Activated B cell treated with CpG ODN at 0.5 μM for 24 hours (primary cell): Measurements from ENCODE around the gene WNT10A. TPM values are rescaled to one million over a fixed set of nuclear protein-coding genes. Genes with fewer than 3 reads are reported as not detected.

ENCODE experiments used
- ATAC-seq: fragments of 200-7000 bp; cut with Tn5 transposase; one replicate; pipeline ENCODE4 v1.10.0; 2021; ENCODE audit warnings: low read depth, mild to moderate bottlenecking, moderate library complexity
- CTCF ChIA-PET: fragments of 350-600 bp; sonication (Branson Sonifier 250); formaldehyde crosslinking; loops from one replicate; lab custom pipeline; 2021; ENCODE audit warnings: antibody characterized with exemption; lab: Charles Lee
- POLR2A ChIA-PET: fragments of 350-600 bp; sonication (Branson Sonifier 250); formaldehyde crosslinking; loops from one replicate; lab custom pipeline; 2021; ENCODE audit warnings: antibody characterized with exemption; lab: Charles Lee
- DNase-seq: peaks from one replicate; pipeline ENCODE4 v3.0.0; 2022
- H3K27ac Mint-ChIP-seq: one replicate; pipeline ENCODE4 v1.8.0; 2020; ENCODE audit warnings: mixed read lengths
- H3K27me3 Mint-ChIP-seq: one replicate; pipeline ENCODE4 v1.8.0; 2021; ENCODE audit warnings: mixed read lengths
- H3K36me3 Mint-ChIP-seq: one replicate; pipeline ENCODE4 v1.8.0; 2021; ENCODE audit warnings: low read depth, mixed read lengths
- H3K4me1 Mint-ChIP-seq: one replicate; pipeline ENCODE4 v1.8.0; 2021; ENCODE audit warnings: mixed read lengths
- H3K4me3 Mint-ChIP-seq: one replicate; pipeline ENCODE4 v1.8.0; 2020; ENCODE audit warnings: mild to moderate bottlenecking, mixed read lengths
- H3K9me3 Mint-ChIP-seq: one replicate; pipeline ENCODE4 v1.8.0; 2020; ENCODE audit warnings: mixed read lengths
- CTCF ChIP-seq: fragments of 200-600 bp; IDR thresholded peaks from one replicate; pipeline ENCODE4 v1.8.0; 2022; ENCODE audit warnings: antibody characterized with exemption, mild to moderate bottlenecking
- intact Hi-C: fragments of 100-400 bp; cut with micrococcal nuclease; formaldehyde crosslinking; loops from one replicate; pipeline ENCODE4 v1.15.1; 2024
- total RNA-seq: library from RNA; stranded (reverse); gene quantifications from 2 replicates; pipeline ENCODE4 v1.2.3, GENCODE V29; 2022

Gene WNT10A
- total RNA-seq, 1 donor from 2014 or later = 31.8 TPM

DNA sequence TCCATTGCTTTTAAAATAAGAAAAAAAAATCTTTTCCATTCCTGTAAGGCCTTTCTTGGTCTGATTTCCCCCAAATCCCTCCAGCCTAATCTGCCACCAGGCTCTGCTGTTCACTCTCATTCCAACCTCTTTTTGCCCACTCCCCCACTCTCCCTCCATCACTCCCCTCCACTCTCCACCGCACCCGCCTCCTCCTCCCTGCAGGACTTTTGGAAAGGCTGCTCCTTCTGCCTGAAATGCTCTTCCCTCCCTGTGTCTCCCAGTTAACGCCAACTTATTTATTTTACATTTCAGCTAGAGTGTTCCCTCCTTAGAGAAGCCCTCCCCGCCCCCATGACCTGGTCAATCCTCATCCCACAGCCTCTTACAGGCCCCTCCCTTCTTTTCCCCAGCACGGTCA is 25.8 kb upstream of the WNT10A start:
- no peaks in the 10 kb centered on the region for H3K36me3 Mint-ChIP-seq
- peaks cover 64% of the 10 kb centered on the region for H3K27me3 Mint-ChIP-seq
- no peak for DNase-seq
- ChIA-PET CTCF (interaction anchor here (4.6 kb wide), 1 partner anchor 43 kb away, joined by 53 read pairs; no protein-coding TSS in a partner anchor), POLR2A (interaction anchor here (1.7 kb wide), 1 partner anchor 43 kb away, joined by 3 read pairs; no protein-coding TSS in a partner anchor)
- peaks cover 6% of the 10 kb centered on the region for H3K4me1 Mint-ChIP-seq
- H3K4me3 Mint-ChIP-seq = no peak overlapping the region
- no peak for TF ChIP-seq CTCF
- no peak overlapping the region for H3K27ac Mint-ChIP-seq
- ATAC-seq = no peak
- intact Hi-C loops = loop anchor here (5.0 kb wide), 1 partner anchor 442 kb away; no protein-coding TSS in a partner anchor
- no peaks in the 10 kb centered on the region for H3K9me3 Mint-ChIP-seq

DNA sequence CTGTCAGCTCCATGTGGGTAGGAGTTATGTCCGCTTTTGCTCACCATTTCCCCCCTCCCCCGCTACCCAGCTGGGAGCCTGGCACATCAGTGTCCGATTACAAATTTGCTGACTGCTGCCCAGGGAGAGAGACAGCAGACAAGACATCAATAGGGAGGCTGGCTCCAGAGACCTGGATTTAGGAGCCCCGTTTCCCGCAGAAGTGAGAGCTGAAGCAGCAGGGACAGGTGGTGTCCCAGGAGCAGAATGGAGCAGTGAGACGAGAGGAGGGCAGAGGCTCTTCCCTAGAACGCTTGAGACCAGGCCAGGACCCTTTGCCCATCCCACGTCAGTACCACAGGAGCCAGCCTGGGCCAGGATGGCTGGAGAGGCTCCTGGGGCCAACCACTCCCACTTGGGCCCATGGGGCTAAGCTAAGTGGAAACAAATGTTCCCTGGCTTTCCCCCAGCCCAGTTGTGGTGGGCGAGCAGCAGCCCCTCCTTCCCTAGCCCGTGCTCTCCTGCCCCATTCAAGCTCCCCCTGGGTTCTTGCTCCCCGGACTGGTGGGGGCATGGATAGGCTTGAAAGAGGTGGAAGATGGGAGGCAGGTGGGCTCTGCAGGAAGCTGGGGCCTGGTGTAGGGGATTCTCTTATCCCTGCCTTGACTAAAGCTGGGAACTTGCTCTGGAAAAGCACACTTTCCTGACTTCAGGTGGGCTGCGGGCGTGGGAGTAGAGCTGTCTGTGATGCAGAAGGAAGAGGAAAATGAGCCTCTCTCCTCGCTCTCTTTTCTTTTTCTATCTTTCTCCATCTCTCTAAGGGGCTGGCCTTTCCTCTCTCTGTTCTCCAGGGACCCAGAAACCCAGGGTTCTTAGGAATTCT is 25.1 kb upstream of the WNT10A start:
- H3K9me3 Mint-ChIP-seq = no peaks in the 10 kb centered on the region
- no peak for TF ChIP-seq CTCF
- ChIA-PET POLR2A (interaction anchor here (0.7 to 1.7 kb wide), 2 partner anchors 37 to 43 kb away, joined by 3 read pairs; no protein-coding TSS in a partner anchor), CTCF (interaction anchor here (3.3 to 4.6 kb wide), 2 partner anchors 42 kb away, joined by 15 to 53 read pairs; no protein-coding TSS in a partner anchor)
- no peak overlapping the region for H3K27ac Mint-ChIP-seq
- peaks cover 69% of the 10 kb centered on the region for H3K27me3 Mint-ChIP-seq
- H3K4me3 Mint-ChIP-seq = no peak overlapping the region
- intact Hi-C loops = no loop called here
- no peaks in the 10 kb centered on the region for H3K36me3 Mint-ChIP-seq
- no peak for ATAC-seq
- peaks cover 12% of the 10 kb centered on the region for H3K4me1 Mint-ChIP-seq
- no peak for DNase-seq

DNA sequence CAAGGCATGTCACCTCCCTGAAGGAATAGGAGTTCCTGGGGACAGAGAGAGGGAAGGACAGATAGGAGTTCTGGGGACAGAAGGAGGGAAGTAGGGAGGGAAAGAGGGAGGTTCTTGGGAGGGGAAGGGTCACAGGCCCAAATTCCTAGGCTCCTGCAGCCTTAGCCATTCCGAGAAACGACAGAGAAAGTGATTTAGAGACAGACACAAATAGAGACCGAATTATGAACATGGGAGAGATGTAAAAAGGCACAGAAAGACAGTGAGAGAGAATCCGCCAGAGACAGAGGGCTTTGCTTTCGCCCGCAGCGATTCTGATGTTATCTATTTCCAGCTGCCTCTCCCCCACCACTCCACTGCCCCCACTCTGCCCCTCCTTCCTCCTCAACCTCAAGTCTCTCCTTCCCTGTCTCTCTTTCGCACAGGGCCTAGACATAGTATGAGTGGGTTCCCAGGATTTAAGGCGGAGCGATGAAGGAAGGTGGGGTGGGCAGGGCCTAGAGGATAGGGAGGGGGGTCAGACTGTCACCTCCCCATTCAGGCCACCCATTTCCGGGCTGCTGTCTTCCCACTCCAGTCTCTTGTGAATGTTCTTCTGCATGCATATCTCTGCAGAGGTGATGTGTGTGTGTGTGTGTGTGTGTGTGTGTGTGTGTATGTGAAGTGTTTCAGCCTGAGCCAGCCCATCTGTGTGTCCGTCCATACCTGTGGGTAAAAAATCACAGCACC is 24.3 kb upstream of the WNT10A start:
- Mint-ChIP-seq H3K9me3 (no peaks in the 10 kb centered on the region), H3K4me3 (no peak overlapping the region), H3K27ac (no peak overlapping the region), H3K27me3 (peaks cover 69% of the 10 kb centered on the region), H3K4me1 (peaks cover 18% of the 10 kb centered on the region), H3K36me3 (no peaks in the 10 kb centered on the region)
- intact Hi-C loops = no loop called here
- TF ChIP-seq CTCF = no peak
- ChIA-PET CTCF (interaction anchor here (3.3 kb wide), 1 partner anchor 42 kb away, joined by 15 read pairs; no protein-coding TSS in a partner anchor), POLR2A (interaction anchor here (0.7 to 1.7 kb wide), 2 partner anchors 36 to 42 kb away, joined by 3 read pairs; no protein-coding TSS in a partner anchor)
- ATAC-seq (no peak), DNase-seq (no peak)

- ATAC-seq (no peak), DNase-seq (no peak)
- ChIA-PET POLR2A (no interaction called here), CTCF (interaction anchor here (3.3 kb wide), 1 partner anchor 41 kb away, joined by 15 read pairs; no protein-coding TSS in a partner anchor)
- no peak overlapping the region for H3K27ac Mint-ChIP-seq
- no peak for TF ChIP-seq CTCF
- intact Hi-C loops = no loop called here
- no peak overlapping the region for H3K4me3 Mint-ChIP-seq
- H3K9me3 Mint-ChIP-seq = no peaks in the 10 kb centered on the region
- no peaks in the 10 kb centered on the region for H3K36me3 Mint-ChIP-seq
- peaks cover 19% of the 10 kb centered on the region for H3K4me1 Mint-ChIP-seq
- peaks cover 74% of the 10 kb centered on the region for H3K27me3 Mint-ChIP-seq
Observed at GRCh38 chr2:218856896-218857243, 23.8 kb upstream of the WNT10A start.
